ENCODE measurements around the gene SAMD5.

The SAMD5 gene

GRCh38 chr6:147567141-147567805, 58.8 kb downstream of the SAMD5 start:
- DNase-seq: no peak

- DNase-seq: no peak
Measured at GRCh38 chr6:147569788-147570187, 61.3 kb downstream of the SAMD5 start.

GRCh38 chr6:147570681-147571080, 62.2 kb downstream of the SAMD5 start:
- no peak for DNase-seq

DNA sequence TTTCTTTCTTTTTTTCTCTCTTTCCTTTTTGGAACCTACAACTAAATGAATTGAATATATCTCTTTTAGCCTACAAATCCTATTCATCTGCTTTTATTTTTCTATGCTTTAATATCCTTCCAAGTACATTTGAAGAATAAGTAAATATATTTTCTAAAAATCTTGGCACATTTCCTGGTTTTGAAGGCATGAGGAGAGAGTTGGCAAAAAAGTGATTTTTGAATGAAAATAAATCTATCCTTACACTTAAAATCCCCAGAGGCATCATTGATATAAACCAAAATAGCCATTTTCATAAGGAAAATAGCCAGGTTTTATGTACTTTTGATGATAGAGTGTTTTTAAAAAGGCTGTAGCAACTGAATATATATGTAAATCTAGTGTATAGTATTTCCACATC, 69.0 kb downstream of the SAMD5 start:
- no peak for DNase-seq

DNA sequence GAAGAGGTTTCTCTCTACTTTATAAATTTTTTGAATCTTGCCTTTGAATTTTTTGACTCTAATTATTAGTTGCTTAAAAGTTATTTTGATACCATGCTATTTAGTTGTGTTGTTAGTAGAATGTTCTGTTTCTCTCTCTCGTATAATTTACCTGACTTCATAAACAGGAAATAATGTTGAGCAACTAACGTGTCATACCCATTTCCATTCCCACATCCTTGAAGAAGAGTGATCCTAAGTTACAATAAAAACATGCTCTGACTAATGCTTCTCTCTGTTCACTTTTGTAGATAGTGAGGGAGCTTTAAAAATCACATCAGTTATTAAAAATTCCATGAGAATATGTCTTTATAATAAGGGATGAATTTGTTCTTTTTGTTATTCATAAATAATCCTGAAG, 69.7 kb downstream of the SAMD5 start:
- no peak for DNase-seq

GRCh38 chr6:147578883-147579282, 70.4 kb downstream of the SAMD5 start:
- no peak for DNase-seq

DNA sequence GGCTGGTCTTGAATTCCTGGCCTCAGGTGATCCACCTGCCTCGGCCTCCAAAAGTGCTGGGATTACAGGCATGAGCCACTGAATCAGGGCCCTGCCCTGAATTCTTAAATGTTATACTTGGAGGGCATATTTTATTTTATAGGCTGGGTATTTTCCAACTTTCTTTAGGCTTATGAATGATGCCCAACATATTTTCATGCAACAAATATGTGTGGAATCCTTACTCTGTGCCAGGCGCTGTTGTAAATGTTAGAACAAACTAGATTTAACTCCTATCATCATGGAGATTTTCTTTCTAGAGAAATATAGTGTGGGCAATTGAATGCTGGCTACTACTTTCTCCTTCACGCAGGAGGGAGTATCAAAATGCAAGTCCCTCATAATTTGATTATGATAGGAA, 71.2 kb downstream of the SAMD5 start:
- DNase-seq: no peak

DNA sequence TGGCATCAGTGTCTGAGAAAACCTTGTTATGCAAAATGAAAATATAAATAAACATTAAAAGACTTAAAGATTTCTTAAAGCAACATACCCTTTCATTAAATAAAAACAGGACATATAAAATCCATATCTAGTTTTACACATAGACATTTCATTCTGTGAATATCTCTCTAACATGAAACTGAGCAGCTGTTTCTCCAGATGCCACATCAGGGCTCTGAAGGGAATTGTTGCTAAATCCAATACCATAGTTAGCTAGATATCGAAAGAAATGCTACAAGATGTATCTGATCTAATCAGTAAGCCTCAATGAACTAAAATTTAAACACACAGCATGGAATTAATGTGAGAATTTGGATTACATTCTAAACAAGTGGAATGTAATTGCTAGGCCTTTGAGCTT, 74.5 kb downstream of the SAMD5 start:
- no peak for DNase-seq

- no peak for DNase-seq
Measured at GRCh38 chr6:147585256-147585655, 76.8 kb downstream of the SAMD5 start.

GRCh38 chr6:147586044-147586443, 77.6 kb downstream of the SAMD5 start:
- no peak for DNase-seq

GRCh38 chr6:147587907-147588306, 79.4 kb downstream of the SAMD5 start:
- DNase-seq: no peak

- DNase-seq: no peak
Measured at GRCh38 chr6:147588469-147588868, 80.0 kb downstream of the SAMD5 start.

- DNase-seq: no peak
Measured at GRCh38 chr6:147589739-147590250, 81.3 kb downstream of the SAMD5 start.

- no peak for DNase-seq
Measured at GRCh38 chr6:147595961-147596360, 87.5 kb downstream of the SAMD5 start.

DNA sequence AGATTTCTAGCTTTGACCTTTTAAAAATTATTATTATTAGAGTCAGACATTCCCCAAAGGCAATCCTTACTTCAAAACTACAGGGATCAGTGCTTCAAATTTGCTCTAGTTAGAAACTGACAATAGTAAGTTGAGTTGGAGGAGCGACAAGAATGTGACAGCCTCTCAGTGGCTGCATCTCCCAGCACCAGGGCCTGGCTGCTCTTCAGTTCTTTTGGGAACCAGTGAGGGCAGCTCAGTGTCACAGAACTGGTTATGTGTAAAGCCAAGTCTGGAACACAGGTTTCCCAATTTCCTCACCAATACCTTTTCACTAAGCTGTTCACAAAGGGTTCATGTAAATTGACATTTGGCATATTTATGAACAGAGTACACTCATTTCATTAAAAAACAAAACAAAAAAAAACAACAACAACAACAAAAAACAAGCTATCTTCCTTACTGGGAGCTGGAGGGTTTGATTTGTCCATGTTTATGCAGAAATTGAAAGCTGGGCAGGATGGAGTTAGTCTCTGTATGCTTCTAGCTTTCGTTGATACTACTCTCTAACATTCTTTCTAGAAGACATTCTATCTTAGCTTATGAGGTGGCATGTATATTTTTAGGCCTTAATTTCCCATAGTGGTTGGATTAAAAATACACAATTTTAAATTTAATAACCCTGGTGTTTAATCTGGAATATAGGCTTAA, 95.0 kb downstream of the SAMD5 start:
- no peak for DNase-seq

- DNase-seq: no peak
Measured at GRCh38 chr6:147604373-147604772, 95.9 kb downstream of the SAMD5 start.

- DNase-seq: no peak
Measured at GRCh38 chr6:147611992-147612391, 103.5 kb downstream of the SAMD5 start.

- no peak for DNase-seq
Measured at GRCh38 chr6:147614501-147614900, 106.0 kb downstream of the SAMD5 start.

DNA sequence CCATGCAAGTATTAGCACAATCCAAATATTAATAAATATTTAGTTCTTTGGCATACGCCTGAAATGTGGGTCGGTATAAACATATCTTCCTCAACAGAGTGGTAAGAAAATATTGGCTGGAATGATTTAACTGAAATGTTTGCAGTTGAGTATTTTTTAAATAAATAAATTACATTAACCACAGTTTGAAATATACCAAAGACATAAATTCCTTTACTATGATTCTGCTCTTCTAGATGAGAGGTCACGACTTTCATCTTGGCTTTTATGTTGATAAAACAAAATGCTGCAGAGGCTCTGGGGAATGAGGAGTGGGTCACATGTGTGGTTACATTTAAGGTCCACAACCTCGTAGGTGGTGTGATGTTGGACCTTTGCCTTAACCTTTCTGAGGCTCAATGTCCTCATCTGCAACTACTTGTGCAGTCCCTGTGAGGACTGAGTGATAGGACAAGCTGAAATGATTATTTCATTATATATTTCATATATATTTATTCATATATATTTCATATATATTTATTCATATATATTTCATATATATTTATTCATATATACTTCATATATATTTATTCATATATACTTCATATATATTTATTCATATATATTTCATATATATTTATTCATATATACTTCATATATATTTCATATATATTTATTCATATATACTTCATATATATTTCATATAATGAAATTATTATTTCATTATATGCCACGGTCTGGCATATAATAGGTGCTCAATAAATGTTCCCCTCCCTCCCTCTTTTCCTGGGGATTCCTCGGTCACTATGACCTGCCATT, 107.4 kb downstream of the SAMD5 start:
- DNase-seq: no peak

GRCh38 chr6:147617366-147617765, 108.9 kb downstream of the SAMD5 start:
- no peak for DNase-seq

DNA sequence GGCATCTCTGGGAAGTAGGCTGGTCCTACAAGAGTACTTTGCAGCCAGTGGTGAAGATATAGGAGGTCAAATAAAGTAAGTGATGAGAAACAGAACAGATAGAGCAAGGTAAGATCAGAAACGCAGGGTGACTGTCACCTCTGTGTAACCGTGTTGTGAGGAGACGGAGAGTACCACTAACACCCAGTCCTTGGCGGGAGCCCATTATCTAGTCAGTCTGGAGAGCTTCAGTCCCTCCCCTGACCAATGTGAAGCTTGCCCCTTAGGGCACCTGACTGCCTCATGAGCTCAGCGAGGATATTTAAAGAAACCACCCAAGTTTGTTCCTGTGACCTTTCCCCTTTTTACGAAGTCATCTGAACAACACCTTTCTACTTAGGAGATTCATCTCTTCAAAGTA, 110.0 kb downstream of the SAMD5 start:
- DNase-seq: no peak

DNA sequence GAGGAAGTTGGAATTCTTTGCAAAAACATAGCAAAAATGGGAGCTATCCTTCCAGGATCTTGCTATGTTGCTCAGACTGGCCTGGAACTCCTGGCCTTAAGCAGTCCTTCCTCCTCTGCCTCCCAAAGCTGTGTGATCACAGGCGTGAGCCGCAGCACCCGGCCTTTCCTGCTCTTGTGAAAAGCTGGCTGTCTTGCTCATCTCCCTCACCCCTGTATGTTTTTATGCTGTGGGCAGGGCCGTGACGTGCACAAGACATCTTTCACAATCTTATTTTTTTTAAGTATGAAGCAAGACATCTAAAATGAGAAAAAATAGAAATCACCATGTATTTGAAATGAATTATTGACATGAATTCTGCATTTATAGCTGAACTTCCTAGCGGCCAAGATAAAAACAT, 110.4 kb downstream of the SAMD5 start:
- DNase-seq: no peak
